Pancreas (tissue), 10 donors: ENCODE measurements around the gene HSP90AA1. TPM values are rescaled to one million over a fixed set of nuclear protein-coding genes. Genes with fewer than 3 reads are reported as not detected.
"Not testable (repeated sequence)": the region's sequence is repeated elsewhere in the genome, so short reads cannot be mapped to it uniquely, and the experiment has no call there.

Experiments used
- ATAC-seq, 4 donors: fragments of 200-7000 bp; cut with Tn5 transposase; one replicate each; pipeline versions ENCODE4 v1.8.0 to v1.9.1; 2020; ENCODE audit warnings: mild to moderate bottlenecking in 4 of 4, moderate library complexity in 4 of 4
- DNase-seq, 6 donors: peaks; one replicate each; pipeline ENCODE4 v3.0.0-alpha.2; 2020
- FAIRE-seq: peaks from 2 replicates; lab custom pipeline; 2012; peaks lifted over from hg19 to GRCh38; lab: Jason Lieb, UNC
- H3K27ac ChIP-seq, 4 donors: fragments of 200-600 bp; sonication (generic); 1 replicate in 3 of 4; 2 replicates in 1 of 4; pipeline versions ENCODE4 v1.5.0 to v1.8.0; 2020
- H3K27me3 ChIP-seq, 4 donors: fragments of 200-600 bp; one replicate each; pipeline ENCODE4 v1.8.0; 2021
- H3K36me3 ChIP-seq, 3 donors: fragments of 200-600 bp; sonication (generic) in 1 of 3; one replicate each; pipeline versions ENCODE4 v1.5.0 to v1.8.0; 2020 to 2021
- H3K4me1 ChIP-seq, 3 donors: fragments of 200-600 bp; one replicate each; pipeline ENCODE4 v1.8.0; 2021
- H3K4me3 ChIP-seq, 4 donors: fragments of 200-600 bp; sonication (generic) in 2 of 4; one replicate each; pipeline versions ENCODE4 v1.5.0 to v1.8.0; 2020 to 2021
- H3K9me3 ChIP-seq, 4 donors: fragments of 200-600 bp; one replicate each; pipeline ENCODE4 v1.8.0; 2021
- CTCF ChIP-seq, 4 donors: fragments of 200-600 bp; sonication (generic) in 3 of 4; IDR thresholded peaks; one replicate each; pipeline versions ENCODE4 v1.5.0 to v1.8.0; 2021; ENCODE audit warnings: antibody characterized with exemption in 4 of 4
- WGBS, 2 donors: extraction: QIAGEN DNeasy Blood & Tissue Kit; methylation state at CpG; one replicate each; pipeline ENCODE4 v1.1.7; 2013; 5-methylcytosine and 5-hydroxymethylcytosine counted together
- intact Hi-C, 3 donors: fragments of 100-400 bp; cut with DNase I; formaldehyde crosslinking; loops; one replicate each; pipeline versions ENCODE4 v1.11.1 to v1.14.2; 2022
- polyA plus RNA-seq, 2 donors: library from polyadenylated mRNA; stranded (reverse); fragments of 200-250 nt; gene quantifications; one replicate each; pipeline ENCODE4 v1.2.3, GENCODE V29; 2013
- total RNA-seq, 6 donors: library from RNA; stranded (reverse); fragmentation: NEBNext Ultra II Directional in 4 of 6; extraction: Animal tissue kit (Norgen Biotek cat#: 25700) in 4 of 6; gene quantifications; one replicate each; pipeline versions ENCODE4 v1.2.1 to v1.2.4, GENCODE V29; 2021 to 2023
- donor health status: healthy with polysubstance abuse.
- donor health status: DM: no; HTN: no; CAD: no; lungs with moderate emphysema.
- donor health status: DM: no; HTN: no; CAD: no.
- donor health status: control.
- donor health status: control.
- donor health status: Bipolar disorder and iron deficiency.
- donor health status: DM: yes; HTN: yes; CAD: no.
- donor health status: DM: no; HTN: no; CAD: no.
- donor health status: DM: no; HTN: no; CAD: no.
- donor health status: DM: yes; HTN: yes; CAD: no.

HSP90AA1 gene
- total and polyA plus RNA-seq, 8 donors, result 106 to 393 (median 136) TPM

DNA sequence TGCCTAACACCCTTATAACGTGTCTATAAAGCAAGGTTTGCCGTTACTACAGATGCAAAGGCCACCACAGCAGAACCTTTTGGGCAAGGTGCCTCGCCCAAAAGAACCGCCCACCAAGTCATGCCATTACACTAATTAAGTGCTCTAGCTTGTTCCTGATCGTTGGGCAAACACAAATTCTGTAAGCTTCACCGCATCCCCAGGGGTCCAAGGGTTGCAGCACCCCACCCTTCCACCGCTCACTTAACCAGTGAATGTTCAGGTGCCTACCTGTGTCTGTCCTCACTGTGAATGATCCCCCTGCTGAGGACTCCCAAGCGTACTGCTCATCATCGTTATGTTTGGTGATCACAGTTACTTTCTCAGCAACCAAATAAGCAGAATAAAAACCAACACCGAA lies 1.4 kb downstream of the HSP90AA1 start:
- H3K9me3 ChIP-seq, result no peaks in the 10 kb centered on the region
- FAIRE-seq, result no peak
- no peak for DNase-seq
- H3K27me3 ChIP-seq, result no peaks in the 10 kb centered on the region
- peak overlapping the region in 2 of 4 donors; percentile 100 for H3K27ac ChIP-seq
- peaks cover 28 to 48% (median 39%) of the 10 kb centered on the region in 3 donors for H3K4me1 ChIP-seq
- intact Hi-C loops, result loop anchor here in 1 of 3 donors (10.0 kb wide), 1 partner anchor 121 kb away; the partner anchor contains the start of gene DYNC1H1
- ATAC-seq, result peak in 1 of 4 donors; percentile 1
- TF ChIP-seq CTCF (IDR thresholded peaks at IDR 0.05), result no peak
- peaks cover 10 to 52% (median 43%) of the 10 kb centered on the region in 3 donors for H3K36me3 ChIP-seq
- WGBS, 2 donors, result 16 to 19% methylated on average over 10 of the region's 10 CpGs
- peak overlapping the region; percentile 44 to 93 (median 79) for H3K4me3 ChIP-seq

DNA sequence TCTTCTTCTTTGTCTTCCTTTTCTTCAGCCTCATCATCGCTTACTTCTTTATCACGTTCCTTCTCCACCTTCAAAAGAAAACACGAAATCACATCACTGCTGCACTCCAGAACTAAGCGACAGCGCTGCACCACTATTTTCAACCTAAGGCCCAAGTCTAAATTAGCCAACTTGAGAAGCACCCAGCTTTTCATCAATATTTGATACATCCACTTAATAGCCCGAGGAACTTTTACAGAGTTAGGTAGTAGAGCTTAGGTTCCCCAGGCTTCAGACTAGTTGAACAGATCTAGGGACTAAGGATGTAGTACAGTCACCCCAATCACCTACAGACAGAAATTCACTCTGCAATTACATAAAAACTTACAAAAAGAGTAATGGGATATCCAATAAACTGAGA lies 1.9 kb downstream of the HSP90AA1 start:
- no peaks in the 10 kb centered on the region for H3K27me3 ChIP-seq
- DNase-seq, result no peak
- no peak for TF ChIP-seq CTCF (IDR thresholded peaks at IDR 0.05)
- peaks cover 15 to 56% (median 47%) of the 10 kb centered on the region in 3 donors for H3K36me3 ChIP-seq
- H3K4me1 ChIP-seq, result peaks cover 28 to 48% (median 39%) of the 10 kb centered on the region in 3 donors
- H3K27ac ChIP-seq, result peak overlapping the region in 2 of 4 donors; percentile 100
- peak overlapping the region; percentile 44 to 93 (median 79) for H3K4me3 ChIP-seq
- FAIRE-seq, result no peak
- no peaks in the 10 kb centered on the region for H3K9me3 ChIP-seq
- ATAC-seq, result peak in 1 of 4 donors; percentile 0
- 60 to 72% methylated on average over 6 of the region's 6 CpGs for WGBS, 2 donors
- intact Hi-C loops, result loop anchor here in 1 of 3 donors (10.0 kb wide), 1 partner anchor 120 kb away; the partner anchor contains the start of gene DYNC1H1

DNA sequence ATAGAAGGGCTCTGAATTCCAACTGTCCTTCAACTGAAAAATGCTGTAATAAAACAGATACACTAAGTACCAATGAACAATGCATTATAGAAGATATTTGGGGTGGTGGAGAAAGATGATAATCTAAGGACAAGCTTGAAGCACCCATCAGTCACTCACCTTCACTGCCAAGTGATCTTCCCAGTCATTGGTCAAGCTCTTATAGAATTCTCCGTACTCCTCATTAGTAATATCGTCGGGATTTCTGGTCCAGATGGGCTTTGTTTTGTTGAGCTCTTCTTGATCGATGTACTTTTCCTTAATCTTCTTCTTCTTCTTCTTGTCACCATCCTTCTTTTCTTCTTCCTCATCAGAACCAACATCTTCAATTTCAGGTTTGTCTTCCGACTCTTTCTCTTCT lies 2.3 kb downstream of the HSP90AA1 start:
- peak overlapping the region in 2 of 4 donors; percentile 68 to 93 for H3K4me3 ChIP-seq
- not testable (repeated sequence) for H3K9me3 ChIP-seq, DNase-seq, H3K27me3 ChIP-seq, FAIRE-seq
- H3K4me1 ChIP-seq, result peaks cover 28 to 48% (median 39%) of the 10 kb centered on the region in 3 donors
- H3K27ac ChIP-seq, result peak overlapping the region in 1 of 4 donors; percentile 100
- H3K36me3 ChIP-seq, result peaks cover 16 to 60% (median 47%) of the 10 kb centered on the region in 3 donors
- intact Hi-C loops, result loop anchor here in 1 of 3 donors (10.0 kb wide), 1 partner anchor 120 kb away; the partner anchor contains the start of gene DYNC1H1
- peak in 1 of 4 donors; percentile 0 for ATAC-seq
- 53 to 61% methylated on average over 5 of the region's 5 CpGs for WGBS, 2 donors

- H3K27ac ChIP-seq, result peak overlapping the region in 1 of 4 donors; percentile 30
- no peak for TF ChIP-seq CTCF (IDR thresholded peaks at IDR 0.05)
- H3K36me3 ChIP-seq, result peaks cover 16 to 62% (median 47%) of the 10 kb centered on the region in 3 donors
- no peak for ATAC-seq
- intact Hi-C loops, result loop anchor here in 1 of 3 donors (10.0 kb wide), 1 partner anchor 117 kb away; the partner anchor contains the start of gene DYNC1H1
- H3K4me1 ChIP-seq, result peaks cover 28 to 48% (median 35%) of the 10 kb centered on the region in 3 donors
- H3K27me3 ChIP-seq, result no peaks in the 10 kb centered on the region
- 83 to 86% methylated on average over 7 of the region's 7 CpGs for WGBS, 2 donors
- H3K4me3 ChIP-seq, result no peak overlapping the region
- DNase-seq, result no peak
- no peaks in the 10 kb centered on the region for H3K9me3 ChIP-seq
- no peak for FAIRE-seq
These were observed 5.4 kb downstream of the HSP90AA1 start for GRCh38 chr14:102081231-102082080.
